SK-N-SH (cell line): Measurements from ENCODE around the gene MELTF.

Source experiments
- EP300 ChIP-seq, 2 experiments: IDR thresholded peaks; 2 replicates each; pipeline versions ENCODE4 v1.4.0 to v1.6.1; 2012; ENCODE audit warnings: borderline replicate concordance in 1 of 2, low read depth in 1 of 2, low read length in 1 of 2
- EZH2phosphoT487 ChIP-seq: fragments of 200-600 bp; sonication (generic); IDR thresholded peaks from 2 replicates; pipeline ENCODE4 v1.6.1; 2017; ENCODE audit warnings: low read depth, mixed run types, mild to moderate bottlenecking, antibody characterized with exemption, moderate library complexity, borderline replicate concordance
- MEF2A ChIP-seq: IDR thresholded peaks from 2 replicates; pipeline ENCODE4 v1.4.0; 2012; ENCODE audit warnings: low read depth, borderline replicate concordance
- POLR2AphosphoS5 ChIP-seq: IDR thresholded peaks from 2 replicates; pipeline ENCODE4 v1.6.1; 2012; ENCODE audit warnings: low read depth, low read length
- RAD21 ChIP-seq: IDR thresholded peaks from 2 replicates; pipeline ENCODE4 v1.6.1; 2012; ENCODE audit warnings: mild to moderate bottlenecking, low read length
- RCOR1 ChIP-seq: fragments of 150-350 bp; IDR thresholded peaks from 2 replicates; pipeline ENCODE4 v1.6.1; 2017; ENCODE audit warnings: antibody characterized with exemption, low read length
- SMC3 ChIP-seq: IDR thresholded peaks from 2 replicates; pipeline ENCODE4 v1.6.1; 2012; ENCODE audit warnings: low read depth, low read length, improper control_type of control experiment
- TAF1 ChIP-seq: IDR thresholded peaks from 2 replicates; pipeline ENCODE4 v1.6.1; 2012; ENCODE audit warnings: low read depth, mild to moderate bottlenecking, low read length, moderate library complexity, borderline replicate concordance
- TCF12 ChIP-seq: IDR thresholded peaks from 2 replicates; pipeline ENCODE4 v1.4.0; 2012
- YY1 ChIP-seq: IDR thresholded peaks from 2 replicates; pipeline ENCODE4 v1.4.0; 2012; ENCODE audit warnings: low read depth, mild to moderate bottlenecking
- TF ChIP-seq, protein P1 (sequence below): fragments of 200-600 bp; sonication (generic); IDR thresholded peaks from 2 replicates; pipeline ENCODE4 v1.6.1; 2017; ENCODE audit warnings: antibody characterized with exemption, mild to moderate bottlenecking, moderate library complexity
- TF ChIP-seq, protein P2 (sequence below): fragments of 150-350 bp; IDR thresholded peaks from 2 replicates; pipeline ENCODE4 v1.6.1; 2016; ENCODE audit warnings: mild to moderate bottlenecking, low read depth, low read length
- TF ChIP-seq, protein P3 (sequence below): IDR thresholded peaks from 2 replicates; pipeline ENCODE4 v1.4.0; 2012; ENCODE audit warnings: low read depth
- TF ChIP-seq, protein P4 (sequence below): IDR thresholded peaks from 2 replicates; pipeline ENCODE4; 2012

DNA sequence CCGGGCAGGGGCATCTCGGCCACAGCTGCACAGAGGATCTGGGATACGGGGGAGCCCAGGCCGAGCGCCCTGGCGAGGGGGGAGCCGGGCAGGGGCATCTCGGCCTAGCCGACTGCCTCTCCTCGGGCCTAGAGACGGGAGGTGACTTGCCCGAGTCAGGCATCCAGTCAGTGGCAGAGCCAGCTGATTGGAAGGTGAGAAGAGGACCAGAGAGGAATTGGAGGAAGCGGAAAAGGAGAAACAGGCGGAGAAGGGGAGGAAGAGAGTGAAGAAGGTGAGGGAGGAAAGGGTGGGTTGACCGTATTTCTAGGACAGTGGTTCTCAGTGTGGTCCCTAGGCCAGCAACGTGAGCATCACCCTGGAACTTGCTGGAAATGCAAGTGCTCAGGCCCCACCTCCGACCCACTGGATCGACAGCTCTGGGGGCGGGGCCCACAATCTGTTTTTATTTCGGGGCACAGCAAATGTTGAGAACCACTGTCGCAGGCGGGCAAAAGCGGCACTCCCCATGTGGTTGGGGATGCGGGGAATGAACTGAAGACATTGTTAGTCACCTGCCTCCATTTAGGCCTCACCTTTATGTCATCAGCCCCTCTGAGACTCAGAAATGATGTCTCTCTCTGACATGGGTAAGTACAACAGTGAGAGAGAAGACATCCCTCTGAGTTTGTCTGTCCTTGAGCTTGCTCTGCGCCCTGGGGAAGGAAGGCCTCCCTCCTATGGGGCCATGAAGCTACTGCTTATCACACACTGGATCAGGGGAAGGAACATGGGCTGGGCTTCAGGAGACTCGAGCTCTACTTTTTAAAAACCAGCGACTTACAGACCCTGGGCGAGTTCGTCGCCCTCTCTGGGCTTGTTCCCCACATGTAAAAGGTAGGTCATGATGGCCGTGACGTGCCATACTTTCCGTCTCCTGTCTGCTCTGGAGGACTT is 1.0 kb upstream of the MELTF start:
- TF ChIP-seq, protein P1, sequence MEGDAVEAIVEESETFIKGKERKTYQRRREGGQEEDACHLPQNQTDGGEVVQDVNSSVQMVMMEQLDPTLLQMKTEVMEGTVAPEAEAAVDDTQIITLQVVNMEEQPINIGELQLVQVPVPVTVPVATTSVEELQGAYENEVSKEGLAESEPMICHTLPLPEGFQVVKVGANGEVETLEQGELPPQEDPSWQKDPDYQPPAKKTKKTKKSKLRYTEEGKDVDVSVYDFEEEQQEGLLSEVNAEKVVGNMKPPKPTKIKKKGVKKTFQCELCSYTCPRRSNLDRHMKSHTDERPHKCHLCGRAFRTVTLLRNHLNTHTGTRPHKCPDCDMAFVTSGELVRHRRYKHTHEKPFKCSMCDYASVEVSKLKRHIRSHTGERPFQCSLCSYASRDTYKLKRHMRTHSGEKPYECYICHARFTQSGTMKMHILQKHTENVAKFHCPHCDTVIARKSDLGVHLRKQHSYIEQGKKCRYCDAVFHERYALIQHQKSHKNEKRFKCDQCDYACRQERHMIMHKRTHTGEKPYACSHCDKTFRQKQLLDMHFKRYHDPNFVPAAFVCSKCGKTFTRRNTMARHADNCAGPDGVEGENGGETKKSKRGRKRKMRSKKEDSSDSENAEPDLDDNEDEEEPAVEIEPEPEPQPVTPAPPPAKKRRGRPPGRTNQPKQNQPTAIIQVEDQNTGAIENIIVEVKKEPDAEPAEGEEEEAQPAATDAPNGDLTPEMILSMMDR, result no peak
- no peak for TF ChIP-seq MEF2A
- TF ChIP-seq, protein P2, sequence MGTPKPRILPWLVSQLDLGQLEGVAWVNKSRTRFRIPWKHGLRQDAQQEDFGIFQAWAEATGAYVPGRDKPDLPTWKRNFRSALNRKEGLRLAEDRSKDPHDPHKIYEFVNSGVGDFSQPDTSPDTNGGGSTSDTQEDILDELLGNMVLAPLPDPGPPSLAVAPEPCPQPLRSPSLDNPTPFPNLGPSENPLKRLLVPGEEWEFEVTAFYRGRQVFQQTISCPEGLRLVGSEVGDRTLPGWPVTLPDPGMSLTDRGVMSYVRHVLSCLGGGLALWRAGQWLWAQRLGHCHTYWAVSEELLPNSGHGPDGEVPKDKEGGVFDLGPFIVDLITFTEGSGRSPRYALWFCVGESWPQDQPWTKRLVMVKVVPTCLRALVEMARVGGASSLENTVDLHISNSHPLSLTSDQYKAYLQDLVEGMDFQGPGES, result no peak
- no peak for TF ChIP-seq TAF1
- TF ChIP-seq, protein P3, sequence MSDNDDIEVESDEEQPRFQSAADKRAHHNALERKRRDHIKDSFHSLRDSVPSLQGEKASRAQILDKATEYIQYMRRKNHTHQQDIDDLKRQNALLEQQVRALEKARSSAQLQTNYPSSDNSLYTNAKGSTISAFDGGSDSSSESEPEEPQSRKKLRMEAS, result no peak
- TF ChIP-seq, protein P4, sequence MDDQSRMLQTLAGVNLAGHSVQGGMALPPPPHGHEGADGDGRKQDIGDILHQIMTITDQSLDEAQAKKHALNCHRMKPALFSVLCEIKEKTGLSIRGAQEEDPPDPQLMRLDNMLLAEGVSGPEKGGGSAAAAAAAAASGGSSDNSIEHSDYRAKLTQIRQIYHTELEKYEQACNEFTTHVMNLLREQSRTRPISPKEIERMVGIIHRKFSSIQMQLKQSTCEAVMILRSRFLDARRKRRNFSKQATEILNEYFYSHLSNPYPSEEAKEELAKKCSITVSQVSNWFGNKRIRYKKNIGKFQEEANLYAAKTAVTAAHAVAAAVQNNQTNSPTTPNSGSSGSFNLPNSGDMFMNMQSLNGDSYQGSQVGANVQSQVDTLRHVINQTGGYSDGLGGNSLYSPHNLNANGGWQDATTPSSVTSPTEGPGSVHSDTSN, result no peak
- no peak for TF ChIP-seq SMC3
- TF ChIP-seq TCF12, result no peak
- no peak for TF ChIP-seq EZH2phosphoT487
- TF ChIP-seq RCOR1, result no peak
- no peak for TF ChIP-seq RAD21
- TF ChIP-seq YY1, result no peak
- no peak for TF ChIP-seq EP300 (IDR thresholded peaks at IDR 0.05; ENCODE audit: borderline replicate concordance in 1 of 2, low read depth in 1 of 2, low read length in 1 of 2)
- TF ChIP-seq POLR2AphosphoS5, result no peak
